Pancreas (tissue), 10 donors: ENCODE results near the gene DBP. TPM values are rescaled to one million over a fixed set of nuclear protein-coding genes. Genes with fewer than 3 reads are reported as not detected.

Source experiments
- ATAC-seq, 4 donors: fragments of 200-7000 bp; cut with Tn5 transposase; one replicate each; pipeline versions ENCODE4 v1.8.0 to v1.9.1; 2020; ENCODE audit warnings: mild to moderate bottlenecking in 4 of 4, moderate library complexity in 4 of 4
- DNase-seq, 6 donors: peaks; one replicate each; pipeline ENCODE4 v3.0.0-alpha.2; 2020
- FAIRE-seq: peaks from 2 replicates; lab custom pipeline; 2012; peaks lifted over from hg19 to GRCh38; lab: Jason Lieb, UNC
- H3K27ac ChIP-seq, 4 donors: fragments of 200-600 bp; sonication (generic); 1 replicate in 3 of 4; 2 replicates in 1 of 4; pipeline versions ENCODE4 v1.5.0 to v1.8.0; 2020
- H3K27me3 ChIP-seq, 4 donors: fragments of 200-600 bp; one replicate each; pipeline ENCODE4 v1.8.0; 2021
- H3K36me3 ChIP-seq, 3 donors: fragments of 200-600 bp; sonication (generic) in 1 of 3; one replicate each; pipeline versions ENCODE4 v1.5.0 to v1.8.0; 2020 to 2021
- H3K4me1 ChIP-seq, 3 donors: fragments of 200-600 bp; one replicate each; pipeline ENCODE4 v1.8.0; 2021
- H3K4me3 ChIP-seq, 4 donors: fragments of 200-600 bp; sonication (generic) in 2 of 4; one replicate each; pipeline versions ENCODE4 v1.5.0 to v1.8.0; 2020 to 2021
- H3K9me3 ChIP-seq, 4 donors: fragments of 200-600 bp; one replicate each; pipeline ENCODE4 v1.8.0; 2021
- WGBS, 2 donors: extraction: QIAGEN DNeasy Blood & Tissue Kit; methylation state at CpG; one replicate each; pipeline ENCODE4 v1.1.7; 2013; 5-methylcytosine and 5-hydroxymethylcytosine counted together
- intact Hi-C, 3 donors: fragments of 100-400 bp; cut with DNase I; formaldehyde crosslinking; loops; one replicate each; pipeline versions ENCODE4 v1.11.1 to v1.14.2; 2022
- polyA plus RNA-seq, 2 donors: library from polyadenylated mRNA; stranded (reverse); fragments of 200-250 nt; gene quantifications; one replicate each; pipeline ENCODE4 v1.2.3, GENCODE V29; 2013
- total RNA-seq, 6 donors: library from RNA; stranded (reverse); fragmentation: NEBNext Ultra II Directional in 4 of 6; extraction: Animal tissue kit (Norgen Biotek cat#: 25700) in 4 of 6; gene quantifications; one replicate each; pipeline versions ENCODE4 v1.2.1 to v1.2.4, GENCODE V29; 2021 to 2023
- TF ChIP-seq, protein P1 (sequence below), 4 donors: fragments of 200-600 bp; sonication (generic) in 3 of 4; IDR thresholded peaks; one replicate each; pipeline versions ENCODE4 v1.5.0 to v1.8.0; 2021; ENCODE audit warnings: antibody characterized with exemption in 4 of 4
- donor health status: healthy with polysubstance abuse.
- donor health status: DM: no; HTN: no; CAD: no; lungs with moderate emphysema.
- donor health status: DM: no; HTN: no; CAD: no.
- donor health status: control.
- donor health status: control.
- donor health status: Bipolar disorder and iron deficiency.
- donor health status: DM: yes; HTN: yes; CAD: no.
- donor health status: DM: no; HTN: no; CAD: no.
- donor health status: DM: no; HTN: no; CAD: no.
- donor health status: DM: yes; HTN: yes; CAD: no.

Gene DBP
- total and polyA plus RNA-seq, 8 donors = 3.3 to 11.4 (median 6.5) TPM

DNA sequence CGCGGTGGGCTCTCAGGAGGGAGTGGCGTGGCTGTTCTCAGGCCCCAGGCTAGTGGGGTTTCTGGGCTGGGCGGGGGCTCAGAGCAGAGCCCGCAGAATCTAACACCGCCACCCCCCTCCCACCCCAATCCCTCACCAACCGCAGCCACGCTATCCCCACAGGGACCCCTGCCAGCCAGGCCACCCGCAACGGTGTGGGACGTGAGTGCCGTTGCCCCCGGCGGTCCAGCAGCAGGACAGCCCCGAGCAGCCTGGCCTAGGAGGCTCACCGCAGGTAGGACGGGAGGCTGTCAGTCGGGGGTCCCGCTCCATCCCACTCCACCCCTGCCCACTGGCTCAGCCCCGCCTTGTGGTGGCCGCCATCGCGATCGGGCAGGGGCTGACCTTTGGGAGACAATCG lies 35.8 kb upstream of the DBP start, which contains the start of gene NTN5:
Gene NTN5, minus strand, starts transcription at position 24 of the 400 bp plus-strand sequence. CDS start 2,031 bp downstream, outside the sequence.
- ATAC-seq (no peak), DNase-seq (no peak), FAIRE-seq (no peak)
- Histone ChIP-seq H3K36me3 (no peaks in the 10 kb centered on the region), H3K4me3 (no peak within 1 kb of the TSS), H3K4me1 (peaks cover 0 to 4% (median 0%) of the 10 kb centered on the region in 3 donors), H3K27ac (no peak within 1 kb of the TSS), H3K9me3 (no peaks in the 10 kb centered on the region), H3K27me3 (no peaks in the 10 kb centered on the region)
- WGBS, 2 donors = 82 to 92% methylated on average over 23 to 25 of the region's 25 CpGs
- TF ChIP-seq, protein P1, sequence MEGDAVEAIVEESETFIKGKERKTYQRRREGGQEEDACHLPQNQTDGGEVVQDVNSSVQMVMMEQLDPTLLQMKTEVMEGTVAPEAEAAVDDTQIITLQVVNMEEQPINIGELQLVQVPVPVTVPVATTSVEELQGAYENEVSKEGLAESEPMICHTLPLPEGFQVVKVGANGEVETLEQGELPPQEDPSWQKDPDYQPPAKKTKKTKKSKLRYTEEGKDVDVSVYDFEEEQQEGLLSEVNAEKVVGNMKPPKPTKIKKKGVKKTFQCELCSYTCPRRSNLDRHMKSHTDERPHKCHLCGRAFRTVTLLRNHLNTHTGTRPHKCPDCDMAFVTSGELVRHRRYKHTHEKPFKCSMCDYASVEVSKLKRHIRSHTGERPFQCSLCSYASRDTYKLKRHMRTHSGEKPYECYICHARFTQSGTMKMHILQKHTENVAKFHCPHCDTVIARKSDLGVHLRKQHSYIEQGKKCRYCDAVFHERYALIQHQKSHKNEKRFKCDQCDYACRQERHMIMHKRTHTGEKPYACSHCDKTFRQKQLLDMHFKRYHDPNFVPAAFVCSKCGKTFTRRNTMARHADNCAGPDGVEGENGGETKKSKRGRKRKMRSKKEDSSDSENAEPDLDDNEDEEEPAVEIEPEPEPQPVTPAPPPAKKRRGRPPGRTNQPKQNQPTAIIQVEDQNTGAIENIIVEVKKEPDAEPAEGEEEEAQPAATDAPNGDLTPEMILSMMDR (IDR thresholded peaks at IDR 0.05) = no peak
- intact Hi-C loops = no loop called here

DNA sequence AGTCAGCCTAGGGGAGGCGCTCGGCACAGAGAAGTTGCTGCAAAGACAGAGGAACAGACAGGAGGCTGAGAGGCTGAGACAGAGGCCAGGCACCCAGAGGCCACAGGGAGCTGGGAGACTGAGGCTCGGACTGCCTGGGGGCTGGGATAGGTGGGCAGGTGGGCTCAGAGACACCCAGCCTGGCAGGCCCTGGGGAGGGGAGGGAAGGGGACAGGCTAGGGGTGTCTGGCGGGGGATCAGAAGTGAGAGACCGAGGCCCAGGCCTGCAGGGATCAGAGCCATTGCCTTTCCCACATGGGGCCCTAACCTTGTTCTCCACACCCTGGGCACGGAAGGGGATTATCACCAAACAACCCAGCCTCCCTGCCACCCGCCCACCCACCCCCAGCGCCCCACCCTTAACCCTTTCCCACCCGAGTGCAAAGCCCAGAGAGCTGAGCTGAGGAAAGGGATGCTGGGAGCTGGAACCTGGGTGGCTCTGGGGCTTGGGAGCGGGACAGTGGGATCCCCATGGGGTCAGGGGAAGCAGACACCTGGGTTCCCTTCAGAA lies 34.3 kb upstream of the DBP start:
- H3K4me3 ChIP-seq = no peak overlapping the region
- H3K9me3 ChIP-seq = no peaks in the 10 kb centered on the region
- no peak for ATAC-seq
- H3K4me1 ChIP-seq = peaks cover 0 to 4% (median 0%) of the 10 kb centered on the region in 3 donors
- DNase-seq = no peak
- 76 to 85% methylated on average over 4 to 10 of the region's 10 CpGs for WGBS, 2 donors
- TF ChIP-seq, protein P1 (IDR thresholded peaks at IDR 0.05) = no peak
- H3K27ac ChIP-seq = no peak overlapping the region
- FAIRE-seq = no peak
- no peaks in the 10 kb centered on the region for H3K27me3 ChIP-seq
- H3K36me3 ChIP-seq = no peaks in the 10 kb centered on the region
- intact Hi-C loops = no loop called here

DNA sequence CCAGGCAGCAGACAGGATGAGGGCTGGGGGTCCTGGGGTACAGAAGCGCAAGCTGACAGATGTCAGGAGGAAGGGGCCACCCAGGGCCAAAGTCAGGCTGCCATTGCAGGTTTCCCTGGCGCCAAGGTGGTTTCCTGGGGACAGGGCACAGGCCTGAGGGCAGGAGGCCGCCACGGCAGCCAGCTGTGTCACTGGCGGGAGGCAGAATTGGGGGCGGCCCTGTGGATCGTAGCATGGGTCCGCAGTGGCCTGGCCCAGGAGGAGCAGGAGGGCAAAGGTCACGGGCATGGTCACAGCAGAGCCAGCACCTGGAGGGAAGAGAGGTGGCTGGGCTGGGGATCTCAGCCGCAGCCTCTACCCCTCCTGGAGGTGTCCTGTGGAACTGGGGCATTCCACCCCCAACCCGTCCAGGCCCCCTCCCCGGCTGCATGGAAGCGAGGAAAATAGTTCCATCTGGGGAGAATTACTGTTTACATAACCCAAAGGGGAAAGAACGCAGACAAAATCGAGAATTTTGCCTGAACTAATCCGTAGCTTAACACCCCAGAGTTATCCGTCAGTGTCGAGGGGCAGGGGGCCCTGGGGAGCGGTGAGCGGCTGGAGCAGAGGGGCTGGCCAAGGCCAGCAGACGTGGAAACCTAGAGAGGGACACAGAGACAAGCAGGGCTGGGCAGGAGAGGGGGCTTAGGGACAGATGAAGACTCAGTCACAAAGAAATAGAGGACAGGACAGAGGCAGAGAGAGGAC lies 33.7 kb upstream of the DBP start:
- ATAC-seq (no peak), DNase-seq (no peak), FAIRE-seq (no peak)
- TF ChIP-seq, protein P1 (IDR thresholded peaks at IDR 0.05) = no peak
- no peaks in the 10 kb centered on the region for H3K36me3 ChIP-seq
- no peaks in the 10 kb centered on the region for H3K27me3 ChIP-seq
- no peak overlapping the region for H3K4me3 ChIP-seq
- 85% methylated on average over 21 of the region's 21 CpGs for WGBS, 2 donors
- peaks cover 0 to 4% (median 0%) of the 10 kb centered on the region in 3 donors for H3K4me1 ChIP-seq
- intact Hi-C loops = no loop called here
- H3K9me3 ChIP-seq = no peaks in the 10 kb centered on the region
- no peak overlapping the region for H3K27ac ChIP-seq

DNA sequence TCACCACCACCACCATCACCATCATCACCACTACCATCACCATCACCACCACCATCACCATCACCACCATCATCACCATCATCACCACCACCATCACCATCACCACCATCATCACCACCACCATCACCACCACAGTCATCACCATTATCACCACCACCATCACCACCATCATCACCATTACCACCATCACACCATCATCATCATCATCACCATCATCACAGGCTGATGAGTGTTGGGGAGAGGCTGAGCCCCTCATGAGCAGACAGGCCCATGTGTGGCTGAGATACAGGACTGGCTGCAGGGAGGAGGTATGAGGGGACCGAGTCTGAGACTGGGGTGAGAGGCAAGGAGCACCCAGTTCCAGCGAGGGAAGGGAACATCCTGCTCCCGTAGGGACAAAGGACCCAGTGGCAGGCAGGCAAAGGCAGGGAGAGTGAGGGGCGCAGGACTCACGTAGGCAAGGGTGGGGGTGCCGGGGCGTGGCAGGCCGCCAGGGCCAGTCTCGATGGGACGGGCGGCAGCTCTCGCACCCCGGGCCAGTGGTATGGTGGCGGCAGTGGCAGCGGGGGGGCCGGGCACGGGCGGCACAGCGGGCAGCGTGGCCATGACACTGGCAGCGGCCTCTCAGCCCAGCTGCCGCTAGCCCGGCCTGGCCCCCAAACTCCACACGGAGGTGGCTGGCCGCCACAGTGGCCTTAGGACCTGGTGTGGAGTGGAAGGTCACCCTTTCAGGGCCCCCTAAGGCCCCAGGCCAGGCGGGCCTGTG lies 32.9 kb upstream of the DBP start:
- H3K9me3 ChIP-seq = no peaks in the 10 kb centered on the region
- no peak for ATAC-seq
- DNase-seq = no peak
- intact Hi-C loops = no loop called here
- TF ChIP-seq, protein P1 (IDR thresholded peaks at IDR 0.05) = no peak
- no peak for FAIRE-seq
- H3K27ac ChIP-seq = no peak overlapping the region
- H3K36me3 ChIP-seq = no peaks in the 10 kb centered on the region
- no peaks in the 10 kb centered on the region for H3K27me3 ChIP-seq
- H3K4me3 ChIP-seq = no peak overlapping the region
- 94% methylated on average over 24 to 26 of the region's 26 CpGs for WGBS, 2 donors
- H3K4me1 ChIP-seq = peaks cover 0 to 2% (median 0%) of the 10 kb centered on the region in 3 donors
